Right atrium auricular region (tissue), 2 donors: Measurements from ENCODE around the gene TNFRSF25. TPM values are rescaled to one million over a fixed set of nuclear protein-coding genes. Genes with fewer than 3 reads are reported as not detected.

Experiments used
- DNase-seq: peaks from one replicate; pipeline ENCODE4 v3.0.0-alpha.2; 2019; ENCODE audit warnings: low spot score
- H3K27ac ChIP-seq, 2 donors: fragments of 200-600 bp; sonication (generic); 1 replicate in 1 of 2; 2 replicates in 1 of 2; pipeline ENCODE4 v1.5.1; 2016 to 2019
- H3K27me3 ChIP-seq, 2 donors: fragments of 200-600 bp; sonication (generic); one replicate each; pipeline versions ENCODE4 v1.5.1 to v1.6.0; 2017 to 2019
- H3K36me3 ChIP-seq: fragments of 200-600 bp; sonication (generic); one replicate; pipeline ENCODE4 v1.5.1; 2016
- H3K4me1 ChIP-seq, 2 donors: fragments of 200-600 bp; sonication (generic); one replicate each; pipeline versions ENCODE4 v1.5.1 to v1.6.0; 2017 to 2019
- H3K4me3 ChIP-seq, 2 donors: fragments of 200-600 bp; sonication (generic); 1 replicate in 1 of 2; 2 replicates in 1 of 2; pipeline ENCODE4 v1.5.1; 2017 to 2019; ENCODE audit warnings: mild to moderate bottlenecking in 1 of 2, moderate library complexity in 1 of 2
- H3K9me3 ChIP-seq, 2 donors: fragments of 200-600 bp; sonication (generic); one replicate each; pipeline ENCODE4 v1.5.1; 2019
- CTCF ChIP-seq, 2 donors: fragments of 200-600 bp; sonication (generic); IDR thresholded peaks; one replicate each; pipeline ENCODE4 v1.5.1; 2019; ENCODE audit warnings: antibody characterized with exemption in 2 of 2
- total RNA-seq, 2 donors: library from RNA; depleted of rRNA; stranded (reverse); fragments of >200 nt; gene quantifications; one replicate each; pipeline ENCODE4 v1.1.0, GENCODE V29; 2016

The TNFRSF25 gene
- total RNA-seq, 2 donors from 2014 or later = 4.4 to 7.4 TPM

- Histone ChIP-seq H3K9me3 (no peaks in the 10 kb centered on the region), H3K4me3 (no peak overlapping the region), H3K36me3 (peaks cover 17% of the 10 kb centered on the region), H3K4me1 (peaks cover 0 to 19% of the 10 kb centered on the region in 2 donors), H3K27ac (no peak overlapping the region), H3K27me3 (no peaks in the 10 kb centered on the region)
- peak in 1 of 2 donors; percentile 50 for TF ChIP-seq CTCF (IDR thresholded peaks at IDR 0.05)
- DNase-seq = no peak
These were observed 1.5 kb downstream of the TNFRSF25 start for GRCh38 chr1:6464514-6464836.

GRCh38 chr1:6463120-6463412 is 2.9 kb downstream of the TNFRSF25 start:
- no peak for TF ChIP-seq CTCF (IDR thresholded peaks at IDR 0.05)
- no peak for DNase-seq
- H3K27ac ChIP-seq = no peak overlapping the region
- peaks cover 5% of the 10 kb centered on the region for H3K36me3 ChIP-seq
- H3K9me3 ChIP-seq = no peaks in the 10 kb centered on the region
- H3K4me1 ChIP-seq = peaks cover 0 to 19% of the 10 kb centered on the region in 2 donors
- no peaks in the 10 kb centered on the region for H3K27me3 ChIP-seq
- no peak overlapping the region for H3K4me3 ChIP-seq

GRCh38 chr1:6462412-6463119 is 3.4 kb downstream of the TNFRSF25 start:
- no peak overlapping the region for H3K27ac ChIP-seq
- DNase-seq = no peak
- peaks cover 0 to 19% of the 10 kb centered on the region in 2 donors for H3K4me1 ChIP-seq
- H3K36me3 ChIP-seq = peaks cover under 1% of the 10 kb centered on the region
- no peaks in the 10 kb centered on the region for H3K9me3 ChIP-seq
- H3K27me3 ChIP-seq = no peaks in the 10 kb centered on the region
- no peak for TF ChIP-seq CTCF (IDR thresholded peaks at IDR 0.05)
- H3K4me3 ChIP-seq = no peak overlapping the region

GRCh38 chr1:6461538-6462411 is 4.2 kb downstream of the TNFRSF25 start:
- Histone ChIP-seq H3K27ac (no peak overlapping the region), H3K9me3 (no peaks in the 10 kb centered on the region), H3K4me1 (peaks cover 0 to 19% of the 10 kb centered on the region in 2 donors), H3K27me3 (no peaks in the 10 kb centered on the region), H3K4me3 (peak overlapping the region in 1 of 2 donors; percentile 37), H3K36me3 (no peaks in the 10 kb centered on the region)
- TF ChIP-seq CTCF (IDR thresholded peaks at IDR 0.05) = no peak
- no peak for DNase-seq

GRCh38 chr1:6461051-6461530 is 4.9 kb downstream of the TNFRSF25 start:
- Histone ChIP-seq H3K27me3 (no peaks in the 10 kb centered on the region), H3K4me1 (peaks cover 0 to 19% of the 10 kb centered on the region in 2 donors), H3K4me3 (peak overlapping the region in 1 of 2 donors; percentile 37), H3K27ac (no peak overlapping the region), H3K36me3 (no peaks in the 10 kb centered on the region), H3K9me3 (no peaks in the 10 kb centered on the region)
- TF ChIP-seq CTCF (IDR thresholded peaks at IDR 0.05) = no peak
- no peak for DNase-seq
